ENCODE measurements around the gene MAGEB2.
"Not testable (repeated sequence)": the region's sequence is repeated elsewhere in the genome, so short reads cannot be mapped to it uniquely, and the experiment has no call there.

MAGEB2 gene, protein sequence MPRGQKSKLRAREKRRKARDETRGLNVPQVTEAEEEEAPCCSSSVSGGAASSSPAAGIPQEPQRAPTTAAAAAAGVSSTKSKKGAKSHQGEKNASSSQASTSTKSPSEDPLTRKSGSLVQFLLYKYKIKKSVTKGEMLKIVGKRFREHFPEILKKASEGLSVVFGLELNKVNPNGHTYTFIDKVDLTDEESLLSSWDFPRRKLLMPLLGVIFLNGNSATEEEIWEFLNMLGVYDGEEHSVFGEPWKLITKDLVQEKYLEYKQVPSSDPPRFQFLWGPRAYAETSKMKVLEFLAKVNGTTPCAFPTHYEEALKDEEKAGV

DNA sequence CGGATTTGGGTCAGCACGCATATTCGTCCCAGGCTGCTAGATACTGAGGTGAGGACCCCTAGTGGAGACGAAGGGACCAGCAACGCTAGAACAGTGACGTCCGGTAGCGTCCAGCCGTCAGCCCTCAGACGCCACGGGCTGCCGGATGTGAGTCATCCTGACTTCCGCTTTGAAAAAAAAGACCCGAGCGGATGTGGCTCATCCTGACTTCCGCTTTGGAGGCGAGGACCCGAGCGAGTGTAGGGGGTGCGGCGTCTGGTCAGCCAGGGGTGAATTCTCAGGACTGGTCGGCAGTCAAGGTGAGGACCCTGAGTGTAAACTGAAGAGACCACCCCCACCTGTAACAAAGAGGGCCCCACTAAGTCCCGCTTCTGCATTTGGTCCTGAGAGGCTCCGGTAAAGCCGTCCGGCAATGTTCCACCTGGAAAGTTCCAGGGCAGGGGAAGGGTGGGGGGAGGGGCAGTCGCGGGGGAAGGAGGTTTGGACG, at the start of gene MAGEB2:
Gene MAGEB2 (plus strand): TSS at position 207 of the 487 bp plus-strand sequence. CDS start 3,018 bp downstream, outside the sequence.
- no peak for DNase-seq (ENCODE audit: low read depth)

DNA sequence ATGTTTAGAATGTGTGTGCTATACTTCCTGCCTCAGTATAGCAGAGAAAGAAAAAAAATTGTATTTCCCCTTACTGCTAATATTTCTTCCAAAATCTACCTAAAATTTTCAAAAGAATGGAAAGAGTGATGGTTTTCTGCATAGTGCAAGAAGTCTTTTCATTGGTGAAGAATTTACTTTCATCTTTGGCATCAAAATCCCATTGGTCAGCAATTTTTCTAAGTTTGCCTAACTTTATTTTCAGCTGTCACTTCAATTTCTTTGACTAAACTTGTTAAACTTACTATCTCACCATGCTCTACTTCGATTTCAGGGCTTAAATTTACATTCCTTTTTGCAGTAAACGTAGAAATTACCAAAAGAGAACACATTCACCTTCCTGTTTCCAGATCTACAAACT, 44.5 kb upstream of the MAGEB2 start:
- no peak for DNase-seq (ENCODE audit: low read depth)

DNA sequence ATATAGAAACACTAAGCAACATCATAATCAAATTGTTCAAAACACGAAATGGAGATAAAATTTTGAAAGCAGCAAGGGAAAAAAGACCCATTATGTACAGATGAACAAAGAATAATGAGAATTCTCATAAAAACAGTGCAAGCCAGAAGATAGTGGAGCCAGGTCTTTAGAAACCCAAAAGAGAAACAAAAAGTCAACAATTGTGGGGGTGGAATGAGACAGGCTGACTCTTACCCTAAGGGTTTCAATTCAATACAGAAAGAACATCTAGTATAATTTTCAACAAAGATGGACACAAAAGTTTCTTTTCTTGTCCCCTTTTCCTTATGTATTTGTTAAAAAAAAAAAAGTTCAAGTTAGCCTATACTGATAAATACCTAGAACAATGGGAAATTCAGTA, 34.0 kb upstream of the MAGEB2 start:
- no peak for DNase-seq (ENCODE audit: low read depth)

DNA sequence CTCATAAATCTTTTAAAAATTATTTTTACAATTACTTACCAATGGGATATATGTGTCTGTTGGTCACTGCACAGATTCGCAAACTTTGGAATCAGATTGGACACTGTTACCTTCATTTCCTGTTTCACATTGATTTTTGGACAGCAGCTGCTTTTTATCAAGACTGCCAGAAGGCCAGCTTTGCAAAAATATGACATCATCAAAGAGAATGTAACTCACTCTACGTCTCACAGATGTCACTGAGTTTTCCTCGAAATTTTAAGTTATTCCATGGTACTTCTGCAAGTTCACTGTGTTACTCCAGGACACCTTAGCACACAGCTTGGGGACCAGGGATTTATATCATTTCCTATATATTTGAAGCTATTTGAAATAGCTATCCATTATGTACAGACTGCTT, 31.8 kb upstream of the MAGEB2 start:
- no peak for DNase-seq (ENCODE audit: low read depth)

DNA sequence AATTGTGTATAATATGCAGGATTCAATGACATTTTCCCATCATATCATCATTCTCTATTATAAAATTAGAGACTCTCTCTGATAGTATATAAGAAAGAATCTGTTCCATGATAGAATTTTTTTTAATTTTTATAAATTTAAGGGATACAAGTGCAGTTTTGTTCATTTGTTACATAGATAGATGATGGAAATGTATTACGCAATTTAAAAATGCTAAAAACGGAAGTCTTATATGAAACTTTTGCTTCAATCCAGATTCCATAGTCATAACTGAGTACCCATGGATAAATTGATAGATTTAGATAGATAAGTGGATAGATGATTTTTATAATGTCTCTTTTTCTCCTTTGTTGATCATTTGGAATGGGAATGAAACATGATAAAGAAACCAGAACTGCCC, 24.9 kb upstream of the MAGEB2 start:
- DNase-seq (ENCODE audit: low read depth) = no peak

DNA sequence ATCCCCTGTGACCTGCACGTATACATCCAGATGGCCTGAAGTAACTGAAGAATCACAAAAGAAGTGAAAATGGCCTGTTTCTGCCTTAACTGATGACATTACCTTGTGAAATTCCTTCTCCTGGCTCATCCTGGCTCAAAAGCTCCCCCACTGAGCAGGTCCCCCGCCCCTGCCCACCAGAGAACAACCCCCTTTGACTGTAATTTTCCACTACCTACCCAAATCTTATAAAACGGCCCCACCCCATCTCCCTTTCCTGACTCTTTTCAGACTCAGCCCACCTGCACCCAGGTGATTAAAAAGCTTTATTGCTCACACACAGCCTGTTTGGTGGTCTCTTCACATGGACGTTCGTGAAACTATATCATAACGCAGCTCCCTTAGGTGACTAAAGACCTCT, 21.5 kb upstream of the MAGEB2 start:
- DNase-seq (ENCODE audit: low read depth) = not testable (repeated sequence)

DNA sequence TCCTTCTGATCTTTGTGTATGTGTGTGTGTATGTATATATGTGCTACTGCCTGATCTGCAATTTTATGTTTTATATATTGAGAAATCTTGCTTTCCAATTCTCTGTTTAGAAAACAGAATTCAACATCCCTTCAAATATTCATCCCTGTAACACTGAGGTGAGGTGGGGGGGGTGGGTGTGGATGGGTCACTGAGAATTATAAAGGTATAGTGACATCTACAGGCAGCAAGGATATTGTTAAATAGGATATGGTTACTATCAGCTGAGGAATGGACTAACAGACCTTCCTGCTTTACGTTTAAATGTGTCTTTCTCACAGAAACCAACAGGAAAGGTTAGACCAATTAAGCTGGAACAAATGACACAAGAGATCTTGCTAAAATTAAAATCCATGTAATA, 19.0 kb upstream of the MAGEB2 start:
- no peak for DNase-seq (ENCODE audit: low read depth)

DNA sequence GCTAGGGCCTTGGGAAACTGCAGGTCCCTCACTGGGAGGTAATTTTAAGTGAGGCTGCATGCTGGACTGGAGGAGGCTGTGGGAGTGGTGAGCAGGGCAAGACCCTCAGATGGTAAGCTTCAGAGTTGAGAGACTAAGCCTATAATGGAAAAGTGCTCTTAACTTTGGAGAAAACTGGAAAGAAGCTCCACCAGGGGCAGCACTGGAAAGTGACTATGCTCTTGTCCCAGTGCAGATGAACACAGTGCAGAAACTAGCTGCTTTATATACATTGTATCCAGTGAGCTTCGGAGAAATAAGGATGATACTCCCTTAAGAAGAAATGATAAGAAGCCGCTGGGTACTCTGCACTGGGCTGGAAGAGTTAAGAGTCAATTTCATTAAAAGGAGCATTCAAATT, 3.2 kb upstream of the MAGEB2 start:
- no peak for DNase-seq (ENCODE audit: low read depth)

DNA sequence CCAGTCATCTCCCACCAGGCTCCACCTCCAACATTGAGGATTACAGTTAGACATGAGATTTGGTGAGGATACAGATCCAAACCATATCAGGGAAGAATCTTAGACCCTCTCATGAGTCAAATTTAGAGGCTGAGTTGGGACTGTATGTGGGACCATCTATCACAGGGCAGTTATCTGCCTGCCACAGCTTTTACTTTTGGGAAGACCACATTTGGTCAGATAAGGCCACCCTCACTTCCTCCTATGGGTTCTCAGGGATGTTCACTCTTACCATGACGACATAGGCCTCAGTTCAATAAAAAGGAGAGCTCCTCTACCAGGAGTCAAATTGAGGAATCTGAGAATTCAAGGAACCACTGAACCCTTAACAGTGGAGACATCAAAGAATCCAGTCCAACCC, 2.1 kb downstream of the MAGEB2 start:
- DNase-seq (ENCODE audit: low read depth) = no peak

DNA sequence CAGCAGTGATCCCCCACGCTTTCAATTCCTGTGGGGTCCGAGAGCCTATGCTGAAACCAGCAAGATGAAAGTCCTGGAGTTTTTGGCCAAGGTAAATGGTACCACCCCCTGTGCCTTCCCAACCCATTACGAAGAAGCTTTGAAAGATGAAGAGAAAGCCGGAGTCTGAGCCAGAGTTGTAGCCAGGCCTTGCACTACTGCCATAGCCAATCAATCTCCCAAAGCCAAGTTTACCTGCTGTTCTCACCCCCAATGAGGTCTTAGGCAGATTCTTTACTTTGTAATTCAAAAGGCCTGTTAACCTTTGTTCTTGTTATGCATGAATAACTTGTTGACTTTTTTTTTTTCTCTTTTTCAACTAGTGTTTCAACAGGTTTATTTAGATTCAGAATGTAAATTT, 4.0 kb downstream of the MAGEB2 start:
- no peak for DNase-seq (ENCODE audit: low read depth)

DNA sequence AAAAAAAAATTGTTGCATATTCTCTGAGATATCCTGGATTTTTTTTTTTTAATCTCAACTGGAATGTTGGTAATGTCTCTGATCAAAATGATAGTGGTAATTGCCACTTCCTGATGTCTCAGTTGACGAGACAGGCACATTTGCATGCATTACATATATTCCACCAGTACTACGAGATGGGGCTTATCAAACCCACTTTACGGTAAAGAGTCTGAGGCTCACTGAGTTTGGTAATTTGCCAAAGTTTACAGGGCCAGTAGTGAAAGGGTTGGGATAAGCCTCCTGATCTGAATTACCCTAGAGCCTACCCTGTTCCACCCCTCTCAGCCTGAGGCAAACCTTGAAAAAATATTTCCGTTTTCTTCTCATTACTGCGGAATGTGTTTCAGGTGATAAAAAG, 5.3 kb downstream of the MAGEB2 start:
- DNase-seq (ENCODE audit: low read depth) = no peak

DNA sequence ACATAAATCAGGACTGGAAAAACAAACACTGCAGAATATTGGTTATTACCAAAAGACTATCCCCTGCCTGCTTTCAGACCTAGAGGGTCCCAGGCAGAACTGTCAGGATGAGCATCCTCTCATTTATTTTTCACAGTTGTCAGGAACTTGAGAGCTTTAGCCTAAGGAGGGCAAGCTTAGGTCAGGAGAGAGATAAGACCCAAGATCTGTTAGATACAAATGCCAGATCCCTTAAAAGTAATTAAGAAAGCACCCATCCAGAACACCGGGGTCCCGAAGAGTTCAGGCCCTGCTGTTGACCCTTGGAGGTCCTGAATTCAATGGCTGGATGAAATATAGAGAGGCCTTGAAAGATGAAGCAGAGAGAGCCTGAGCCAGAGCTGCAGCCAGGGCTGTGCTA, 9.2 kb downstream of the MAGEB2 start:
- DNase-seq (ENCODE audit: low read depth) = no peak

DNA sequence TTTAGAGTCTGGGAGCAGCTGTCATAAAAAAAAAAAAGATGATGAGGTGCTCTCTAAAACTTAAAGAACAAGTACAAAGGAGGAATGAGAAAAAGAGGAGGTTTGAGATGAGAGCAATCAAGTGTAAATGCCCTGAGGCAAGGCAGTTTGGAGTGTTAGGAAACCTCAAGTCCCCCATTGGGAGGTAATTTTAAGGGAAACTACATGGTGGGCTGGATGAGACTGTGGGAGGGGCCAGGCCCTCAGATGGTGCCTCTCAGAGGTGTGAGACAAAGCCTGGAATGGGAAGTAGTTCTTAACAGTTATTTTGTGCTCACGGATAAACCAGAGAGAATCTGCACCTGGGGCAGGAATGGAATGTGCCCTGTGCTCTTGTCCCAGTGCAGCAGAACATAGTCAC, 13.2 kb downstream of the MAGEB2 start:
- DNase-seq (ENCODE audit: low read depth) = no peak

DNA sequence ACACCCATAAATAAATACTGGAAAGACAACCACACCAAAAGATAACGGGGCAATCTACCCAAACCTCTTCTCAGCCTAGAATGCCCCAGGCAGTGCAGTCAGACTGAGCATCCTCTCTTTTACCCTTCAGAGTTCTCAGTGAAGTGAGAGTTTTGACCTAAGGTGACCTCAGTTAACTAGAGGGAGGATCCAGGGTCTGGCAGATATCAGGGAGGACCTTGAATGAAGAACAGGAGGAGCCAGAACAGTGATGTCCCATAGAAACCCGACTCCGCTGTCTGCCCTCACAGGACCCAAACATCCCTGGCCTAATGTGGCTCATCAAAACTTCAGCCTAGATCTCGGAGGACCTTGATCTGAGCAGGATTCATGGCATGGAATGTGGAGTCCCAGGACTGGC, 15.0 kb downstream of the MAGEB2 start, which contains the start of gene MAGEB3:
Gene MAGEB3 (plus strand): TSS at position 263 of the 400 bp plus-strand sequence. CDS start 5,268 bp downstream, outside the sequence.
- no peak for DNase-seq (ENCODE audit: low read depth)

DNA sequence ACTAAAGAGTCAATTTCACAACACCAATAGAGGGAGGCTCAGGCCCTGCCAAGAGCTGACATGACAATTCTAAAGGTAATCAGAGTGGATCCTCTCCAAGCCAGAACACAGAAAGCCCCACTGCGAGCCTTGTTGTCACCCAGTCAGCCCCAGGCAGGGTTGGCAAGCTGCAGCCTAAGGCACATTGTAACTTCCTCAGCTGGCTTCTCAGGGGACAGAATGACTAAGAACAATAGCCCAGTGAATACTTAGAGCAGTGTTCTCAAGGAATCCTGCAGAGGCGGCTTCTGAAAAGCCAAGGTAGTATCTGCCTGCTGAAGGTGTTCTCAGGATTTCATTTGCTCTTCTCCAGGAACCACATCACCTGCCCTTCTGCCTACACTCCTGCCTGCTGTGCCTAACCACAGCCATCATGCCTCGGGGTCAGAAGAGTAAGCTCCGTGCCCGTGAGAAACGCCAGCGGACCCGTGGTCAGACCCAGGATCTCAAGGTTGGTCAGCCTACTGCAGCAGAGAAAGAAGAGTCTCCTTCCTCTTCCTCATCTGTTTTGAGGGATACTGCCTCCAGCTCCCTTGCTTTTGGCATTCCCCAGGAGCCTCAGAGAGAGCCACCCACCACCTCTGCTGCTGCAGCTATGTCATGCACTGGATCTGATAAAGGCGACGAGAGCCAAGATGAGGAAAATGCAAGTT, 26.5 kb downstream of the MAGEB2 start, which contains the start of gene MAGEB4:
Gene MAGEB4 (plus strand): TSS at position 277 of the 692 bp plus-strand sequence. CDS start 136 bp downstream, at position 413.
- DNase-seq (ENCODE audit: low read depth) = no peak

DNA sequence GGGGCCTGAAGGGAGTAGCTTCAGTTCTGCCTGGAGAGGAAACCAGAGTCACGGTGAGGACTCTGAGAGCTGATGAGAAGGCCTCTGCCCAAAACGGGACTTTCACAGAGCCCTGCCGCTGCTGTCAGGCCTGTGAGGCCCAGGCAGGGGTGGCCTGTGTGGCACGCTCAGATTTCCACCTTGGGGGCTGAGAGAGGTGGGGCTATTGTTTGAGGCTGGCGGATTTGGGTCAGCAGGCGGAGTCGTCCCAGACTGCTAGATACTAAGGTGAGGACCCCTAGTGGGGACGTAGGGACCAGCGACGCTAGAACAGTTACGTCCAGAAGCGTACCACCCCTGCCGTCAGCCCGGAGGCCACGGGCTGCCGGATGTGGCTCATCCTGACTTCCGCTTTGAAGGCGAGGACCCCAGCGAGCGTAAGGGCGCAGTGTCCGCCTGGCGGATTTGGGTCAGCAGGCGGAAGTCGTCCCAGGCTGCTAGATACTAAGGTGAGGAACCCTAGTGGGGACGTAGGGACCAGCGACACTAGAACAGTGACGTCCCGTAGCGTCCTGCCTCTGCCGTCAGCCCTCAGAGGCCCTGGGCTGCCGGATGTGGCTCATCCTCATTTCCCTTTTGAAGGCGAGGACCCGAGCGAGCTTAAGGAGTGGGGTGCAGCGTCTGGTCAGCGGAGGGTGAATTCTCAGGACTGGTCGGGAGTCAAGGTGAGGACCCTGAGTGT, 31.6 kb downstream of the MAGEB2 start, which contains the start of gene MAGEB1:
Gene MAGEB1 (plus strand): TSS at position 378 of the 721 bp plus-strand sequence. CDS start 3,348 bp downstream, outside the sequence.
- DNase-seq (ENCODE audit: low read depth) = no peak

DNA sequence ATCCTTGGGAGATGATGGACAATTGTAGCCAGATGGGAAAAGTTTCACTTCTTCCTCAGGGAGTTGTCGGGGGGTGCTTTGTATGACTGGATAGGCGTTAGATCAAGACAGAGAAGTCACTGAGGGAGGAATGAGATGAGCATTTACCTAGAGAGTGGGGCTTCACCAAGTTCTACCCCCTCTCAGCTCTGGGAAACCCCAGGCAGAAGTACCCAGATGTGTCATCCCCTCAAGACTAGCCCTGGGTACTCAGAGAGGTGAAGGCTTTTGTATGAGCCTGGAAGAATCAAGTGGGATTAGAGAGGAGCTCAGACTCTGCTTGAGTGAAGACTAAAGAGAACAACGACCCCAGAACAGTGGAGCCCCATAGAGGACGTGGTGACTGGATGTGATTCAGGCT, 33.5 kb downstream of the MAGEB2 start:
- DNase-seq (ENCODE audit: low read depth) = no peak

DNA sequence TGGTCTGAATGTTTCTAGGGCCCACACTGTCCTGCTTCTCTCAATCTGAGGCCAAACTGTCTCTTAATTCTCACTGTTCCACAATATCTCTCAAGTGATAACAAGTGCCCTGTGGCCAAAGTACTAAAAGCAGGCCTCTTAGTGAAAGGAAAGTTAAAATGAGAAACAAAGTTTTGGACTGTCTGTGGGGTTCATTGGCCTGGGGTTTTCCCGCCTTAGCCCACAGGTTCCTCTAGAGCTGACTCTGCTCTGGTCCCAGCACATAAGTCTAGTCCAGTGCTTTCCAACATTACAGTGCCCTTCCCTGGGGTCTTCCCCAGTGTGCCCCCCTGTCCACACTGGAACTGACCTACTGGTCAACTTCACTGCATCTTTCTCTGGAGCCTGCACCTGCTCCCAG, 37.9 kb downstream of the MAGEB2 start:
- no peak for DNase-seq (ENCODE audit: low read depth)

DNA sequence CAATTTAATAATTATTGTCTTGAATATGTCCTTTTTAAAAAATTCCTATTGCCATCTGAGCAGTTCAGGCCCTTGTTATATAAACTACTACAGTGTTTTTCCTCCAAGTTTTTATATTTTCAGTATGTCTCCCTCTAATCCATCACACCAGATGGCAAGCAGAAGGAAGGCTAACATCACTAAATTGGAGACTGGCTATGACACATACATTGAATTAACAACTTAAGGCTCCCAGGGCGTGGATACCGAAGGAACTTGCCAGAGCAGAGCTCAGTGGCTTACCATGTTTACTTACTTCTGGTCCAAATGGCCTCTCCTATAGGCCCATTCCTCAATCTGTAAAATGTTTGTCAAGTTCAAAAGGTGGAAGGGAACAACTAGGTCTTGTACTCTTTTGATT, 44.6 kb downstream of the MAGEB2 start:
- DNase-seq (ENCODE audit: low read depth) = no peak

DNA sequence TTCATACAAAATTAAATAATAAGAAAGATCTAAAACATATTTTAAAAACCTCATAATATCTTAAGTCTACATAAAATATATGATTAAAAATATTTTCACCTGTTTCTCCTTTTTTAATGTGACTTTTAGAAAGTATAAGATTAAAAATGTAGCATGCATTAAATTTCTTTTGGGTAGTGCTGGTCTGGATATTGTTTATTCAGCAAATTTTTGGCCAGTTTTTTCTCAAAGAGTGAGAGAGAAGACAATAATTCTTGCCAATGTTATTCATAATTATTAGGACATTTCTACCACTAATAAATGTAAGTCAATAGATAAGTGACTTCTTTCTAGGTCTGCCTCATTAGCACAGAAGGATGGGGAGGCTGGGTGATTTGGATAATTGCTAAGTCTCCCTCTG, 45.6 kb downstream of the MAGEB2 start:
- no peak for DNase-seq (ENCODE audit: low read depth)

DNA sequence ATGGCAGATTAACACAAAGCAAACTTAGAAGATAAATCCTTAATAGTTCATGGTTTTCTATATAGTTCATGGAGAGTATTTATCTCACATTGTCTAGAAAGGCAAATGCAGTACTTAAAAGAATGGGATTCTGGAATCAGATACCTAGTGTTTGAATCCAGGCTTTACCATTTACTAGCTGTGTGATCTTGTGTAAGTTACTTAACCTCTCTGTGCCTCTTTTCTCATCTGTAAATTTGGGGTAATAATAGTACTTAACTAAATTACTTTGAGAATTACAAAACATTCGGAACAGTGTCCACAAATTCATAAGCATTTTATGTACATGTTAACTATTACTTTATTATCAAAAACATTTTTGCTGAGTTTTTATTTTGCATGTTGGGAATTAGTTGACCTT, 47.4 kb downstream of the MAGEB2 start:
- no peak for DNase-seq (ENCODE audit: low read depth)
